COLO829 (cell line): ENCODE results near the gene POPDC3.
"Not testable (repeated sequence)": the region's sequence is repeated elsewhere in the genome, so short reads cannot be mapped to it uniquely, and the experiment has no call there.

Source experiments
- DNase-seq: peaks from one replicate; pipeline ENCODE4 v3.0.0; 2012; ENCODE audit warnings: low spot score

The POPDC3 gene

DNA sequence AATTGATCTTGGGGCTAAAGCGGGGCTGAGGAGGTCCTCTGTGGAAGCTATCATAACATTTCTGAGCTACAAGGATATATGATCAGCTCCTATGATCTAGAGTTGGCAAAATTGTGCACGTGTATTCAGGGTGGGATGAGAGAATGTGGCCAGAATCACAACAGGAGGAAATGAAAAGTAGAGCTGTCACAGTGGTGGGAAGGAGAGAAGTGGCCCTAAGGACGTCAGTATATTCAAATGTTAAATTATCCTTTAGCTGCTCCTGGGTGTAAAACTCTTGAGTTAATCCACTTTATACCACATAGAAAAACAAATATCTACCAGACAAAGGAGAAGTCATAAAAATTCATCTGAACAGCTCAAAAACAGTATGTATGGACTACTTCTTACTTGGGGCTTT, 14.8 kb upstream of the POPDC3 start:
- DNase-seq = no peak

DNA sequence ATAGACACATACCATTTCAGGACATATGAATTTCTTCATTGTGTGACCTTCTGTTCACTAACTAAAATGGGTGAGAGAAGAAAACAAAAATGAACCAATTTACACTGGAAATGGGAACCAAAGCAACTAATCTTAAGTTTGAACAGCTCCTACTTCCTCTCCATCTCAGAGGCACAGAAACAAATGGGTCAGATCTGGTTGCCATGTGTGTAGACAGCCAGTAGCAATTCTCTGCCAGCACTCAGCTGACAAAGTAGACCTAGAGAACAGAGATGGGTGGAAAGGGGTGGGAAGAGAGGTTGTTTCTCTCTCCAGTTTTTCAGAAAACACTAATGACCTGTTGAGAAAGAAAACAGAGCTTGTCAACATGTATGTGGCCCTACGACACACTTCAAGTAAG, 14.3 kb upstream of the POPDC3 start:
- DNase-seq = no peak

DNA sequence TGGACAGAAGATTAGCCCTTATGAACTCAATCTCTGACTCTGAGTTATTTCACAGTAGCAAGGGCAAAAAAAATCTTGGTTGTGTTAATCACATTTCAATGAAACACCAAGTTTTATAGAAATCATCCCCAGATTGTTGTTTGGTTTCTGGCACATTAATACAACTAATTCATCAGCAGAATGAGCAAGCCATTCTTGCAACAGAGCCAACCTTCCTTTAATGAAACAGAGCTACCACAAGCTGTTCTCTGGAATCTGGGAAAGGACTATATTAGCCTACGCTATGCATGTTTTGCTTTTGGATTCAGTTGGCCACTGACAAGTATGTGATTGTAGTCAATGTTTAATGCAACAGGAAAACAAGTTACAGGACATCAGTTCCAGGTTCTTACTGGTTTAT, 13.8 kb upstream of the POPDC3 start:
- DNase-seq = no peak

DNA sequence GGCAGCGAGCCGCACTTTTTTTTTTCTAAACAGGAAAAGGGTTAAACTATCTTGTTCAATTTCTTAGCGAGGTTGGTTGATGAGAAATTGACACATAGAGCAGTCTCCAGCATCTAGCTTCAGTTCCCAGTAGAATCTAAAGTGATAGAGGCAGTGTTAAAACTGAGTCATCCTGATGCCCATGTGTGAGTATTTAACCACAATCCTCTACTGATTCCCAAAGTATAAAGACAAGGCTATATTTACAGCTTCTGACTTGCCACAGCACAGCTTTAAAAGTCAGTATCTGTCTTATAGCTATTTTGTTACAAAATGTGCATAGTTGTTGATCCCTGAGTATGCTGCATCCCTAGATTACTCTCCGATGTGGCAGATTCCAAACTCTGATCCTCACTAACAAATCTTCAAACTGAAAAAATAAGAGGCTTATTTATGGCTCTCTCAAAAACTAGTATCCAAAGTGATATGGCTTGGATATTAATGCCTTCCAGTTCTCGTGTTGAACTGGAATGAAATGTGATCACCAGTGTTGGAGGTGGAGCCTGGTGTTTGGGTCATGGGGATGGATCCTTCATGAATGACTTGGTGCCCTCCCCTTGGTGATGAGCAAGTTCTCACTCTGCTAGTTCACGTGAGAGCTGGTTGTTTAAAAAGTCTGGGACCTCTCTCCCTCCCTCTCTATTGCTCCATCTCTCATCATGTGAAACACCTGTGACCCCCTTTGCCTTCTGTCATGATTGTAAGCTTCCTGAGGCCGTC, 13.1 kb upstream of the POPDC3 start:
- DNase-seq = no peak

DNA sequence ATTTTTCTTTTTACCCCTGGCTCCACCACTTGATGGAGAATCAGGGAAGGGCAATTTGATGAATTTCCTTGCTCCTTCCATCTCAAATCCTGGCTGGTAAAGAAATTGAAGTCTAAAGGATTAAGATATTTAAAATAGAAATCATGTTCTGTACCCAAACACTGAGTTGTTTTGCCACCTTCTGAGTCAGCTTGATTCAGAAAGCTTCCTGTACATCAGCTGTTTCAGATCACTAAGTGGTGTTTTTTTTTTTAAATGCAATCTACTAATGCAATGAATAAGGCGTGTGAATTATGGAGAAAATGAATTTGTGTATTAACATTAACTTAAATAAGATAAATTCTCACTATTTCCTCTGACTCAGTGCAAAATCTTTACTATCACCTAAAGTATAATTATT, 11.5 kb upstream of the POPDC3 start:
- no peak for DNase-seq

DNA sequence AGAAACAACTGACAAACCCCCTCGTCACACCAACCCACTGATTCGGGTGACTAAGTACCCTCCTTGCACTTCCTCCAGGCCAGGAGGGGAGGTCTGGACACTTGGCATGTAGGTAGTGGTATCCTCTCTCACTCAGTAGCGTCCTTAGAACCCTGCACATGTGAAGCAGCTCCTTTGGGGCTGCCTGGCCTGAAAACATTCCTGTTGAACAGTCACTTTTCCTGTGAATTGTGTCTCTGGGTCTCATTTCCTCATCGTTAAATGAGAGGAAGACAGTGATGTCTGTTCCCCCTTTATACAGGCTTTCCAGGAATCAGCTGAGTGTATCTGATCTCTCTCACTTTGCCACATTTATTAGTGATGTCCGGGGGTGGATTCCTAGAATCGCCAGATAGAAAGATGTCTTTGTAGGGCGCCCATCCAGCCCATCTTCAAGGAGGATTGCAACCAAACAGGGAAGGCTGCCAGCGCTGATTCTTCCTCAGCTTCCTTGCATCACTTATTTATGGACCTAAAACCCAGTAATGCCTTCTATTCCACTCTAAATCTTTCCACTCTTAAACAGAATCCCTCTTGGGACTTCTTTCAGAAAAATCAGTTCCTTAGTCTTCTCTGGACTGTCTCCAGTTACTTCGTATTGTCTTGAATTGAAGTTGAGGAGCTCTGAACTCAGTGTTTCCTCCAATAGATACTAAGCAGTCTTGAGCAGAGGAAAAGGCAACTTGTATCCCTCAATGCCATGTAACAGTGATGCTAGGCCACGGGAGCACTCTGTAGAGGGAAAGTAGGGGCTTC, 9.4 kb upstream of the POPDC3 start:
- no peak for DNase-seq

DNA sequence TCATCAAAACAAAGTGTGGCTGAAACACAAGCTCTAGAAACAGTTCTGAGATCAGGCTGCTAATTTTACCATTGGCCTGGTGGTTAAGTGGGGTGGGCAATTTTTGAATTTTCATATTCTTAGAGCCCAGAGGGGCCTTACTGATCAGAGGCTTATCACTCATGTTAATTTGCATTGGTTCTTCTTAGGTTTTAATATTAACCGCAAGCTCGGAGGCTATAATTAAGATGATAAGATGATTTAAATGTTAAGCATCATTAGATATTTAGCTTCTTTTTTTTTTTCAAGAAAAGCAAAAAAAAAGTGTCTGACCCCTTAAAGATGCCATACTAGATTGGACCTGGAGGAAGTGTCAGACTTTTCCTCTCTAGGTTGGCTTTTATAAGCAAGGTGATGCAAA, 8.4 kb upstream of the POPDC3 start:
- no peak for DNase-seq

DNA sequence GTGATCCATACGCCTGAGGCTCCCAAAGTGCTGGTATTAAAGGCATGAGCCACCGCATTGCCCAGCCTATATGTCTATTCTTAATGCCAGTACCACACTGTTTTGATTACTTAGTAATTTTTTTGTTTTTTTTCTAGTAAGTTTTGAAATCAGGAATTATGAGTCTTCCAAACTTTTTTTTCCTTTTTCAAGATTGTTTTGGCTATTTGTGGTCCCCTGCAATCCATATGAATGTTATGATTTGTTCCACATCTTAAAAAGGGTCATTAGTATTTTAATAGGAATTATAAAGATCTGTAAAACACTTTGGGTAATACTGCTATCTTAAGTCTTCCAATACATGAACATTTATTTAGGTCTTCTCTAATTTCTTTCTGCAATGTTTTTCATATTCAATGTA, 6.8 kb upstream of the POPDC3 start:
- no peak for DNase-seq

DNA sequence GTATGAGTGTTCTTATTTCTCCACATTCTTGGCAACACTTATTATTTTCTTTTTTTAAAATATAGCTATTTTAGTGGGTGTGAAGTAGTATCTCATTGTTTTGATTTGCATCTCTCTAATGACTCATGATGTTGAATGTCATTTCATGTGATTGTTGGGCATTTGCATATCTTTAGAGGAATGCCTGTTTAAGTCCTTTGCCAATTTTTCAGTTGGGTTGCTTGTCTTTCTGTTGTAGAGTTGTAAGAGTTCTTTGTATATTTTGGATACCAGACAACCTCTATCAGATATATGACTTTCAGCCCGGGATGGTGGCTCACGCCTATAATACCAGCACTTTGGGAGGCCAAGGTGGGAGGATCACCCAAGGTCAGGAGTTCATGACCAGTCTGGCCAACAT, 5.1 kb upstream of the POPDC3 start:
- DNase-seq = peak; percentile 21

DNA sequence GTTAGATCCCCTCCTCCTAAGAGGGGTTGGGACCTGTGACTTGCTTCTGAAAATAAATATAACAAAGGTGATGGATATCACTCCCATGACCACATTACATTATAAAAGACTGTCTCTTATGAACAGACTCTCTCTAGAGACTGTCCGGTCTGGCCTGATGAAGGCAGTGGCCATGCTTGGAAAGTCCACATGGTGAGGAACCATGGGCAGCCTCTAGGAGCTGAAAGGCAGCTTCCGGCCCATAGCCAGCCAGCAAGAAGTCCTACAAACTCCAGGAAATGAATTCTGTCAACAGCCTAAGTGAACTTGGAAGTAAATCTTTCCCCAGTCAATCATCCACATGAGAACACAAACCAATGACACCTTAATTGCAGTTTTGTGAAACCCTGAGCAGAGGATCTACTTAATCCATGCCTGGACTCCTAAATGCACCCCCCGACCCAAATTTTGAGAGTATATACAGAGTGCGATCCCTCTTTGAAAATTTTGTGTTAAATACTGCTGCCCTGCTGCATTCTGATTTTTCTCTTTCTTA, 2.2 kb upstream of the POPDC3 start:
- no peak for DNase-seq

DNA sequence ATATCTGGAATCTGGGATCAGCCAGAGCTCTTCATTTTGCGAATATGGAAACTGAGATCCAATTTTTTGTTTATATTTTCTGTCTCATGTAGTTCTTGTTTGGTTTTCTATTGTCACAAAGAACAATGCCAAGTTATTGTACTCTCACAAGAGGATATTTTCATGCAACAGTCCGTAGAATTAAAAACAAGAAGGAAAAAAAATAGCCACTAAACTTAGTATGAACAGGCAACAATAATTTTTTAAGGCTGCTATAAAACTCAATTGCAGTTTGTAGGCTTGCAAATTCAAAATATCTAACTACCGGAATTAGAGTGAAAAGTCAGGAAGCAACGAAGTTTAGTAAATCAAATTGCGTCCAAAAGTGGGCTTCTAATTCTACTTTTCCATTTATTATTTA, 1.2 kb downstream of the POPDC3 start:
- no peak for DNase-seq

DNA sequence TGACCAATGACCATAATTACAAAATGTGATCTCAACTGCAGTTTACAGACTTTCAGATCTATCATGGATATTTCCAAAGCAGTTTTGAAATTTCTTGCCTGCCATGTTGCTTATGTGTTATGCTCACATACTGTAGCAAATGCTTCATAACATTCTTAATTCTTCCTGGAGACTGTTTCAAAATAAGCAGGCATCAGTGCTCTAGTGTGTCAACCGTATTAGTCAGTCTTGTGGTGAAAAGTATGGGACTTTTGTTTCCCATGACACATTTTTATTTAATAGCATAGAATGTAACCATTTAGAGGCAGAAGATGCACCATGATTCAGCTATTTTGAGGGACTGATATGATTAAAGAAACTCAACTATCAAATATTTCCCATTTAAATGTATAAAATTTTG, 1.7 kb downstream of the POPDC3 start:
- DNase-seq = peak; percentile 53

DNA sequence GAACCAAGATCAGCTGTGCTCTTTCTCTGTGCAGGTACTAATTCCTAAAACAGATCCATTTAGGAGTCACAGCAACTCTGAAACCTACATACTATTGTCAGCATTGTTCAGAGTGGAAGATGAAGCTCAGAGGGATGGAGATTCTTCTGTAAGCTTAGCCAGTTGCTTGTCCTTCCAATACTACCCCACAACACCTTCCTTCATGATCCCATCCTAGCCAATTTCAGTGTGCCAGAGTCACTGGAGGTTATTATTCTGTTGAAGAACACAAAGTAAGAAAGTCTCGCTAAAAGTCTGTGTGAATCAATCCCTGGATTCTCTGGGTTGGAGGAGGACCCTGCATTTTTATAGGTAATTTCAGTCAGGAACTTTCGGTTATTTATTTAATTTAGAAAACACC, 2.3 kb downstream of the POPDC3 start:
- DNase-seq = no peak

DNA sequence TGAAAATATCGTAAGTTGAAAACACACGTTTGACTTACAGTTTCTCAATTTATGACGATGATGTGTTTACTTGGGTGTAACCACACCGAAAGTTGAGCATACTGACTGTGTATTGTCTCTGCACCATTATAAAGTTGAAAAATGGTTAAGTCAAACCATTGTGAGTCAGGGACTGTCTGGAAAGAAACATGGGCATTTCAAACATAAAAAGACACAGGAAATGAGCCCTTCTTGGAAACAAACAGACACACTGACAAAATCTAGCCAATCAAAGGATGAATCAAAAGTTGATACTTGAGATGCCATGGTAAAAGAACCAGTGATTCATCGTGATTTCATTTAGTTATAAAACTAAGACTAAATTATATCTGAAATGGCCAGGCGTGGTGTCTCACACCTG, 5.3 kb downstream of the POPDC3 start:
- DNase-seq = no peak

DNA sequence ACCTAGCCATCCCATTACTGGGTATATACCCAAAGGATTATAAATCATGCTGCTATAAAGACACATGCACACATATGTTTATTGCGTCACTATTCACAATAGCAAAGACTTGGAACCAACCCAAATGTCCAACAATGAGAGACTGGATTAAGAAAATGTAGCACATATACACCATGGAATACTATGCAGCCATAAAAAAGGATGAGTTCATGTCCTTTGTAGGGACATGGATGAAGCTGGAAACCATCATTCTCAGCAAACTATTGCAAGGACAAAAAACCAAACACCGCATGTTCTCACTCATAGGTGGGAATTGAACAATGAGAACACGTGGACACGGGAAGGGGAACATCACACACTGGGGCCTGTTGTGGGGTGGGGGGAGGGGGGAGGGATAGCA, 7.3 kb downstream of the POPDC3 start:
- DNase-seq = not testable (repeated sequence)

DNA sequence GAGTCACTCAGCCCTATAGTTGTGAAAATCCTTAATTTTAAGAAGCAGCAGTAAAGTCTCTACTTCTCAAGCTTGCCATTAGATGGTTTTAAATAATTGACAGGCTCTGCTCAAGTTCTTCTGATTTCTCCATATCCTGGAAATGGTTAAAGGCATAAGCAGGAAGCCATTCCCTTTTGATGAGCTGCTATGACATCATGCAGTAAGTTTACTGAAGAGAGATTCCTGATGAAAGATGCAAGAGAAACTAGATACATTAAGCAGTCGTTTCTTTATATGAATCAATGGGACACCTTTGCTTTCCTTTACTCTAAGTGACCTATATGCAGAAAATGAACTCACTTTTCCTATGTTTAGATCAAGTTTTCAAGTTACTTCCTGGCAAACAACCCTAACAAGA, 9.8 kb downstream of the POPDC3 start:
- no peak for DNase-seq

DNA sequence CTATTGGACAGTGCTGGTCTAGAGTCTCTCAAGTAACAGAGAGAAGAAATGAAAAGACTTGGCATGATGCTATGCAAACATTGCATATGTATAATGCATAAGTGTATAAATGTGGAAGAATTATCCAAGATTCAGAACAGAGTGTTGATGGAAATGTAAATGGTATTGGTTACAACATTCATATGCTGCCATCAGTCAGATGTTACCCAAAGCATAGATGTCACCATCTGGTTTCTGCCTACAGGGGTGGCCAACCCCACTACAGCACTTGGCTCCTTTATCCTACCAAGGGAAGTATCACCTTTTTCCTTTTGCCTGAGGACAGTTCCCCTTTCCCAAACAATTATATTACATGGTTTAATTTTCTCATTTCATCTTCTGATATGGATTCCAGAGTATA, 11.9 kb downstream of the POPDC3 start:
- DNase-seq = no peak

DNA sequence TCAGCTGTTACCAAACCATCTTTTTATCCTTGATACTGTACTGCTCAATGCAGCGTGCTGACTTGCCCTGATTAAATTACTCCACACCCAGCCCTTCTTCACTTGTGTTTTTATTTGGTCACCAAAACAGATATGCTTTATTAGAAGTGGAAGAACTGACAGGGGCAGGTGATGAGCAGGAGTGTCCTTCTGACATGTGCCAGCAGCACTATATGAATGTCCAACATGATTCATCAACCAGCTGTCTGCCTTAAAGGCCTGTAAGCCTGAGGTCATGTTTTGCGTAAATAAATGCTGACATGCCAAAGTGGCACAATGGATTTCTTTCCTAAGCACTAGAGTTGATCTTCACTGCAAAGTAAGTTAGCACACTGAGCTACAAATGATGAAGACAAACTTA, 15.4 kb downstream of the POPDC3 start:
- peak; percentile 48 for DNase-seq

DNA sequence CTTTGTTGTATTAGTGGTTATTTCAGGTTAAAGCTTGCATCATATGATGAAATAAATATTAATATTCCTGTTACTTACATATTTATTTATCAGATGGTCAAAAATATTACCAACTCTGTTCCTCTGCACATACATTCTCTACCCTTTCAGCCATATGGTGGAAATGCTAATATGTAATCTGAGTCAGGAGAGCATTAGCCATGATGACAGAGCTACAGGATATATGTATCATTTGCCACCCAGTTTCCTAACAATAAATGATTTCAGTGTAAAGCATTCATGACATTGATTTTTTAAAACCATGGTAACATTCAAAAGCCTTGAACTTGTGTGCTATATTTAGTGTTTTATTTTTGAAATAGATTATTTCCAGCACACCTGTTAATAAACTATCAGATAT, 16.6 kb downstream of the POPDC3 start:
- DNase-seq = no peak

DNA sequence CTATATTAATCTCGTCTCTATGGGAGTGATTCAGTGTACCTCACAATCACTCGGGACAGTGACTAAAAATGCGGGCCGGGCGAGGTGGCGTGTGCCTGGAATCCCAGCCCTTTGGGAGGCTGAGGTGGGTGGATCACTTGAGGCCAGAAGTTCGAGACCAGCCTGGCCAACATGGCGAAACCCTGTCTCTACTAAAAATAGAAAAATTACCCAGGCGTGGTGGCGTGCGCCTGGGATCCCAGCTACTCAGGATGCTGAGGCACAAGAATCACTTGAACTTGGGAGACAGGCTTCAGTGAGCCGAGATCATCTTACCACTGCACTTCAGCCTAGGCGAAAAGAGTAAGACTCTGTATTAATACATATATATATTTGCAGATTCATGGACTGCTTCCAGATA, 17.4 kb downstream of the POPDC3 start:
- DNase-seq = no peak

DNA sequence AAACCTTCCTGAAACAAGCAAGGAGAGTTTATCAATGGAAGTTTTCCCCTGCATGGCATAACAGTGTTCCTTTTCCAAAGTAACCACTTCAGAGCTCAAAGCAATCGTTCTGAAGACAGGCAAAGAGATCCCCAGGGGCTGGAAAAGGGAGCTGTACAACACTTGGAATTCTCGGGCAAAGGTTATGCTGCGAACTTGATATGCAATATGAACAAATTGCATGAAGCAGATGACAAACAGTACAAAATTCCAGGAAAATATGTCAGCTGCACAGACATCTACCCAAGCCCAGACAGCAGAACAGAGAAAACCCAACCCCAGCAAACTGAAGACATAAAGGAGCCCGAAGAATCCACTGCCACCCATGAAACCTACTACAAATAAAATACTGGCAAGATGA, 18.4 kb downstream of the POPDC3 start:
- no peak for DNase-seq

DNA sequence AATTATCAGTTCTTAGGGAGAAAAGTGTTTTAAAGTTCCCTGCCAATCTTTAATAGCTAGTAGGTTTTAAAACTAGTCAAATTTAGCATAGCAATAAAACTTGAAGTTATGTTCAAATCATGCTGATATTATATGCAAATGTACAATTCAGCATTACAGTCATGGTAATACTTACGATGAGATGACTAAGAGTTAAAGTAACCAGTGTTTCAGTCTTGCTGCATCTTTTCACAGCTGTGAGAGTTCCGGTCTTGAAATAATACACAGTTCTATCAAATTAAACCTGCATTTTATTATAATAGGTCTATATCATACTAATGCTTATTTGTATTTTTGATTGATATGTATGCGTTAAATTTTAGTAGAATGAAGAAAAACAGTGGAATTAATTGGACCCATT, 26.1 kb downstream of the POPDC3 start:
- no peak for DNase-seq

DNA sequence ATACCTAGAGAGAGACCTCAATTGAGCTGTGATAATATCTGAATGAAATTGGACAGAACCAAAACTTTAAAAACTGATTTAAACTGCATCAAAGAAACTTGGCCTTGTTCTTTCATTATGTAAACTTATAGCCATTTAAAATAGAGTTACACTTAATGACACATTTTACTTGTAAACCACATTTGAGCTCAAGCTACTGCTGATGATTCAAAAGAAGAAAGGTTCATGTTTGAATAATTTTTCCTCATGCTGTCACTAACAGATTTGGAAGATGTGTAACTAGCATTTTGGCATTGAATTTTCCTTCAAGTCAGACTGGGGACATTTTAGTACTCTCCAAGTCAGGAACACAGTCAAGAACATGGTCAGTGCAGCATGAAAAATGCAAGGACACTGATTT, 26.9 kb downstream of the POPDC3 start:
- no peak for DNase-seq

DNA sequence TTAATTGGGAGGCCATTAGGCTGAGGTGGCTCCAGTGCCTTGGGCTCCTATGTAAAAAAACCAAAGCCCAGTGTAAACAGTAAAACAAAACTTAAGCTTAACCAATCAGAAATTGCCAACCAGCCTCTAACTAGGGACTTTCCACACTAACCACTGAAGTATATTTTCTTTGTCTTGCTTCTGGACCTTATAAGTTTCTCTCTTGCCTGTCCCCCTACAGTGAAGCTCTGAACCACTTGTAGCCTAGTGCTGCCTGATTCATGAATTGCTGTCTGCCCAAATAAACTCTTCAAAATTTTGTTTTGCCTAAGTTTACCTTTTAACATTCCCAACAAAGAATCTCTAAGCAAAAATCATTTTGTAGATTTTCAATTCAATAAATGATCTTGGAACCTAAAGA, 28.2 kb downstream of the POPDC3 start:
- DNase-seq = no peak
